H9 (cell line): ENCODE measurements around the gene NTNG2. TPM values are rescaled to one million over a fixed set of nuclear protein-coding genes. Genes with fewer than 3 reads are reported as not detected.

Experiments used
- DNase-seq: peaks from one replicate; pipeline ENCODE4 v3.0.0-alpha.2; 2017
- H2AFZ ChIP-seq: one replicate; pipeline ENCODE4 v1.6.1; 2013; ENCODE audit warnings: mild to moderate bottlenecking, low read length, control low read depth, moderate library complexity
- H2AK5ac ChIP-seq: 2 replicates; pipeline ENCODE4 v1.6.1; 2013; ENCODE audit warnings: low read length, control low read depth, mixed read lengths; ENCODE audit not compliant: insufficient read length
- H2BK120ac ChIP-seq: one replicate; pipeline ENCODE4 v1.6.1; 2013; ENCODE audit warnings: low read depth, mild to moderate bottlenecking, low read length, control low read depth, inconsistent platforms; ENCODE audit not compliant: poor library complexity, severe bottlenecking
- H2BK12ac ChIP-seq: 2 replicates; pipeline ENCODE4 v1.6.1; 2013; ENCODE audit warnings: low read length, control low read depth, mixed read lengths, low read depth; ENCODE audit not compliant: insufficient read length
- H2BK15ac ChIP-seq: 2 replicates; pipeline ENCODE4 v1.6.1; 2013; ENCODE audit warnings: low read depth, low read length, control low read depth
- H2BK20ac ChIP-seq: one replicate; pipeline ENCODE4 v1.6.1; 2013; ENCODE audit warnings: low read depth, mild to moderate bottlenecking, low read length, control low read depth, inconsistent platforms; ENCODE audit not compliant: poor library complexity, severe bottlenecking
- H2BK5ac ChIP-seq: 2 replicates; pipeline ENCODE4 v1.6.1; 2013; ENCODE audit warnings: low read length, control low read depth, mixed read lengths; ENCODE audit not compliant: insufficient read length
- H3K14ac ChIP-seq: 2 replicates; pipeline ENCODE4 v1.6.1; 2013; ENCODE audit warnings: low read length, control low read depth; ENCODE audit not compliant: insufficient read depth
- H3K18ac ChIP-seq: 2 replicates; pipeline ENCODE4 v1.6.1; 2013; ENCODE audit warnings: low read depth, mild to moderate bottlenecking, mixed read lengths, low read length, control low read depth; ENCODE audit not compliant: insufficient read length
- H3K23ac ChIP-seq: 2 replicates; pipeline ENCODE4 v1.6.1; 2013; ENCODE audit warnings: low read length, control low read depth, mixed read lengths, low read depth; ENCODE audit not compliant: insufficient read length
- H3K23me2 ChIP-seq: 2 replicates; pipeline ENCODE4 v1.6.1; 2013; ENCODE audit warnings: low read depth, mild to moderate bottlenecking, mixed read lengths, low read length, control low read depth; ENCODE audit not compliant: insufficient read length, poor library complexity, severe bottlenecking
- H3K27ac ChIP-seq: 2 replicates; pipeline ENCODE4 v1.5.1; 2013; ENCODE audit warnings: low read length, control low read depth, mixed read lengths, low read depth; ENCODE audit not compliant: insufficient read length
- H3K27me3 ChIP-seq: 2 replicates; pipeline ENCODE4 v1.6.1; 2013; ENCODE audit warnings: low read length, control low read depth, inconsistent platforms; ENCODE audit not compliant: insufficient read depth
- H3K4ac ChIP-seq: 2 replicates; pipeline ENCODE4 v1.6.1; 2013; ENCODE audit warnings: low read depth, mild to moderate bottlenecking, control low read depth, inconsistent platforms, low read length, moderate library complexity
- H3K4me1 ChIP-seq: 2 replicates; pipeline ENCODE4 v1.6.1; 2013; ENCODE audit warnings: low read length, control low read depth, inconsistent platforms; ENCODE audit not compliant: insufficient read depth
- H3K4me2 ChIP-seq: 2 replicates; pipeline ENCODE4 v1.6.1; 2013; ENCODE audit warnings: low read length, control low read depth, mixed read lengths; ENCODE audit not compliant: insufficient read length, insufficient read depth
- H3K56ac ChIP-seq: 2 replicates; pipeline ENCODE4 v1.6.1; 2013; ENCODE audit warnings: low read depth, mild to moderate bottlenecking, mixed read lengths, low read length, control low read depth; ENCODE audit not compliant: insufficient read length
- H3K79me1 ChIP-seq: 2 replicates; pipeline ENCODE4 v1.6.1; 2013; ENCODE audit warnings: low read depth, mild to moderate bottlenecking, moderate library complexity, low read length, control low read depth, inconsistent platforms; ENCODE audit not compliant: insufficient read depth, poor library complexity, severe bottlenecking
- H3K79me2 ChIP-seq: 2 replicates; pipeline ENCODE4 v1.6.1; 2013; ENCODE audit warnings: low read length, control low read depth, inconsistent platforms; ENCODE audit not compliant: insufficient read depth
- H3K9ac ChIP-seq: 2 replicates; pipeline ENCODE4 v1.6.1; 2013; ENCODE audit warnings: low read length, control low read depth, mixed read lengths; ENCODE audit not compliant: insufficient read length; ENCODE audit errors: extremely low read depth
- H3K9me3 ChIP-seq: one replicate; pipeline ENCODE4 v1.6.1; 2013; ENCODE audit warnings: low read depth, low read length, inconsistent platforms; ENCODE audit not compliant: control insufficient read depth
- H3T11ph ChIP-seq: one replicate; pipeline ENCODE4 v1.6.1; 2013; ENCODE audit warnings: mild to moderate bottlenecking, low read length, control low read depth, inconsistent platforms
- H4K20me1 ChIP-seq: one replicate; pipeline ENCODE4 v1.6.1; 2013; ENCODE audit not compliant: control insufficient read depth, insufficient read length, insufficient read depth
- H4K5ac ChIP-seq: 2 replicates; pipeline ENCODE4 v1.6.1; 2013; ENCODE audit warnings: low read depth, mild to moderate bottlenecking, mixed read lengths, low read length, control low read depth; ENCODE audit not compliant: insufficient read length
- H4K8ac ChIP-seq: replicated peaks from 2 replicates; pipeline ENCODE4 v1.6.1; 2013; ENCODE audit warnings: low read length, control low read depth, mixed read lengths, low read depth; ENCODE audit not compliant: insufficient read length
- H4K91ac ChIP-seq: 2 replicates; pipeline ENCODE4 v1.6.1; 2013; ENCODE audit warnings: low read depth, mild to moderate bottlenecking, moderate library complexity, mixed read lengths, low read length, control low read depth; ENCODE audit not compliant: insufficient read length
- H3K27ac Mint-ChIP-seq, 3 experiments: 2 replicates in 2 of 3; 3 replicates in 1 of 3; pipeline ENCODE4 v1.8.0; 2020 to 2021; ENCODE audit warnings: mixed read lengths in 3 of 3, mild to moderate bottlenecking in 1 of 3, moderate library complexity in 1 of 3
- H3K27me3 Mint-ChIP-seq: 2 replicates; pipeline ENCODE4 v1.8.0; 2021; ENCODE audit warnings: low read depth, mild to moderate bottlenecking, moderate library complexity, mixed read lengths
- H3K36me3 Mint-ChIP-seq, 3 experiments: 2 replicates in 2 of 3; 3 replicates in 1 of 3; pipeline ENCODE4 v1.8.0; 2020 to 2021; ENCODE audit warnings: low read depth in 3 of 3, mixed read lengths in 3 of 3; ENCODE audit not compliant: insufficient read depth in 1 of 3
- H3K4me1 Mint-ChIP-seq, 2 experiments: 2 replicates each; pipeline ENCODE4 v1.8.0; 2020; ENCODE audit warnings: mixed read lengths in 2 of 2
- H3K4me3 Mint-ChIP-seq, 2 experiments: 2 replicates in 1 of 2; 3 replicates in 1 of 2; pipeline ENCODE4 v1.8.0; 2020 to 2021; ENCODE audit warnings: mild to moderate bottlenecking in 2 of 2, mixed read lengths in 2 of 2, moderate library complexity in 1 of 2
- H3K9me3 Mint-ChIP-seq, 2 experiments: 2 replicates in 1 of 2; 3 replicates in 1 of 2; pipeline ENCODE4 v1.8.0; 2020; ENCODE audit warnings: mild to moderate bottlenecking in 2 of 2, mixed read lengths in 2 of 2, moderate library complexity in 1 of 2
- WGBS: extraction: QIAGEN DNeasy Blood & Tissue Kit; methylation state at CpG from one replicate; pipeline ENCODE4 v1.1.7; 2013; ENCODE audit warnings: missing lambda C conversion rate, low lambda C conversion rate, mixed read lengths; ENCODE audit not compliant: insufficient read length; ENCODE audit errors: extremely low coverage; 5-methylcytosine and 5-hydroxymethylcytosine counted together
- total RNA-seq: library from RNA; stranded (reverse); gene quantifications from 2 replicates; pipeline ENCODE4 v1.2.1, GENCODE V29; 2021
- TF ChIP-seq, protein P1 (sequence below): fragments of 200-600 bp; sonication (generic); conservative IDR thresholded peaks from 3 replicates; pipeline ENCODE4 v1.8.0; 2021; ENCODE audit warnings: antibody characterized with exemption, mild to moderate bottlenecking

The NTNG2 gene
- total RNA-seq, 1 experiment from 2014 or later: 0.52 TPM

DNA sequence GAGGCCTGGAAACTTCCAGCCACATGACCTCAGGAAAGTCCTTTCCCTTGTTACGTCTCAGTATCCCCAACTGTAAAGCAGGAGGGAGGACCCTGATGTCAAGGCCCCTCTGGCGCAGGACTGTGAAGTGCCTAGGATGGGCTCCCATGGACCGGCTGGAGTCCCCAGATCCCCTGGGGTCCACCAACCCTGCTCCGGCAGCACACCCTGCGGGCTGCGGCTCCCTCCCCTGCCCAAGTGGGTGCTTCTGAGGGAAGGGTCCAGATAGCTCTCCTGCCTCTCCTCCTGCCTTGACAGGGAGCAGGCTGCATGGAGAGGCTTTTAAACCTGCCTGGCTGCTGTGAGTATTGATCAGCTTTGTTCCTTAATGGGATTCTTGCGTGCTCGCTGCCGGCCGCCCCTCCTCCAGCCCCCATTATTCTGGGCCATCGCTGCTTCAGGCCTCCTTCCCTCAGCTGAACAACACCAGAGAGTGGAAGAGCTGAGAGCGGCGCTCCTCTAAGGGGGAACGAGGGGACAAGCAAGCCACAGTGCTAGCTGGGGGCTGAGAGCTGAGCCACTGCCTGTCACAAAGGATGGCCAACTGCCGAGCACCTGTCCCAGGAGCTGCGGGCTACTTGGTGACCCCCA lies 25.6 kb upstream of the NTNG2 start:
- no CpG with 5 or more reads among the region's 16 CpGs for WGBS
- peaks cover 50% of the 10 kb centered on the region for H3K27me3 Mint-ChIP-seq

More for the DNA sequence above, 25.6 kb upstream of the NTNG2 start:
- H3K23me2 ChIP-seq: peaks cover 1% of the 10 kb centered on the region
- H3K4me3 Mint-ChIP-seq: no peak overlapping the region
- no peaks in the 10 kb centered on the region; the same call in 1 of the 2 replicates for H3K27me3 ChIP-seq
- H2BK5ac ChIP-seq: no peak overlapping the region
- no peak overlapping the region for H3K4ac ChIP-seq
- no peak overlapping the region for H4K8ac ChIP-seq
- H3K27ac ChIP-seq: no peak overlapping the region
- no peak overlapping the region for H3K4me2 ChIP-seq
- H3K9ac ChIP-seq: no peak overlapping the region
- no peak overlapping the region for H3K23ac ChIP-seq
- no peaks in the 10 kb centered on the region for H3K79me2 ChIP-seq
- no peak overlapping the region for H2BK20ac ChIP-seq
- H4K5ac ChIP-seq: no peak overlapping the region
- H2AFZ ChIP-seq: no peak overlapping the region
- H3K4me1 ChIP-seq: no peaks in the 10 kb centered on the region; the same call in 1 of the 2 replicates
- H3T11ph ChIP-seq: no peak overlapping the region
- H3K27ac Mint-ChIP-seq: peak overlapping the region in 1 of 3 experiments; percentile 74; a peak in 1 of 7 replicates
- no peak overlapping the region for H2AK5ac ChIP-seq
- H4K91ac ChIP-seq: no peak overlapping the region
- TF ChIP-seq, protein P1, sequence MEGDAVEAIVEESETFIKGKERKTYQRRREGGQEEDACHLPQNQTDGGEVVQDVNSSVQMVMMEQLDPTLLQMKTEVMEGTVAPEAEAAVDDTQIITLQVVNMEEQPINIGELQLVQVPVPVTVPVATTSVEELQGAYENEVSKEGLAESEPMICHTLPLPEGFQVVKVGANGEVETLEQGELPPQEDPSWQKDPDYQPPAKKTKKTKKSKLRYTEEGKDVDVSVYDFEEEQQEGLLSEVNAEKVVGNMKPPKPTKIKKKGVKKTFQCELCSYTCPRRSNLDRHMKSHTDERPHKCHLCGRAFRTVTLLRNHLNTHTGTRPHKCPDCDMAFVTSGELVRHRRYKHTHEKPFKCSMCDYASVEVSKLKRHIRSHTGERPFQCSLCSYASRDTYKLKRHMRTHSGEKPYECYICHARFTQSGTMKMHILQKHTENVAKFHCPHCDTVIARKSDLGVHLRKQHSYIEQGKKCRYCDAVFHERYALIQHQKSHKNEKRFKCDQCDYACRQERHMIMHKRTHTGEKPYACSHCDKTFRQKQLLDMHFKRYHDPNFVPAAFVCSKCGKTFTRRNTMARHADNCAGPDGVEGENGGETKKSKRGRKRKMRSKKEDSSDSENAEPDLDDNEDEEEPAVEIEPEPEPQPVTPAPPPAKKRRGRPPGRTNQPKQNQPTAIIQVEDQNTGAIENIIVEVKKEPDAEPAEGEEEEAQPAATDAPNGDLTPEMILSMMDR: no peak
- no peak overlapping the region for H2BK12ac ChIP-seq
- no peaks in the 10 kb centered on the region for H3K79me1 ChIP-seq
- no peaks in the 10 kb centered on the region for H3K9me3 ChIP-seq
- H3K9me3 Mint-ChIP-seq: no peaks in the 10 kb centered on the region
- H3K4me1 Mint-ChIP-seq: peaks cover 25 to 52% of the 10 kb centered on the region in 2 experiments
- H3K14ac ChIP-seq: no peak overlapping the region
- H2BK15ac ChIP-seq: no peak overlapping the region
- no peaks in the 10 kb centered on the region for H3K36me3 Mint-ChIP-seq
- DNase-seq: no peak
- no peaks in the 10 kb centered on the region for H4K20me1 ChIP-seq
- no peak overlapping the region for H3K18ac ChIP-seq
- no peak overlapping the region for H3K56ac ChIP-seq
- no peak overlapping the region for H2BK120ac ChIP-seq
